Keratinocyte (primary cell): Measurements from ENCODE around the gene NEUROG1. TPM values are rescaled to one million over a fixed set of nuclear protein-coding genes. Genes with fewer than 3 reads are reported as not detected.

Experiments used
- DNase-seq: peaks from one replicate; pipeline ENCODE4 v3.0.0-alpha.2; 2011; ENCODE audit warnings: low read depth, missing footprints, low spot score
- FAIRE-seq: peaks from 2 replicates; lab custom pipeline; 2011; peaks lifted over from hg19 to GRCh38; lab: Jason Lieb, UNC
- H2AFZ ChIP-seq: 2 replicates; pipeline ENCODE4 v1.6.0; 2012; ENCODE audit warnings: low read length, control low read depth, inconsistent platforms; ENCODE audit not compliant: control insufficient read depth
- H3K27ac ChIP-seq: 2 replicates; pipeline ENCODE4 v1.5.1; 2011; ENCODE audit warnings: low read length; ENCODE audit not compliant: control insufficient read depth, insufficient read depth
- H3K27me3 ChIP-seq: 3 replicates; pipeline ENCODE4 v1.6.0; 2011; ENCODE audit warnings: low read length; ENCODE audit not compliant: control insufficient read depth, insufficient read depth; ENCODE audit errors: extremely low read depth
- H3K36me3 ChIP-seq, 2 experiments: 2 replicates in 1 of 2; 3 replicates in 1 of 2; pipeline ENCODE4 v1.5.1; 2011; ENCODE audit warnings: low read length in 2 of 2, mild to moderate bottlenecking in 1 of 2; ENCODE audit not compliant: control insufficient read depth in 2 of 2, insufficient read depth in 2 of 2; ENCODE audit errors: extremely low read depth in 1 of 2
- H3K4me1 ChIP-seq: 3 replicates; pipeline ENCODE4 v1.5.1; 2011; ENCODE audit warnings: low read length; ENCODE audit not compliant: control insufficient read depth, insufficient read depth; ENCODE audit errors: extremely low read depth
- H3K4me2 ChIP-seq: 3 replicates; pipeline ENCODE4 v1.6.0; 2011; ENCODE audit warnings: low read depth, low read length; ENCODE audit not compliant: control insufficient read depth, insufficient read depth; ENCODE audit errors: extremely low read depth
- H3K4me3 ChIP-seq, 3 experiments: fragments of 200-600 bp in 1 of 3; sonication (generic) in 1 of 3; 2 replicates in 2 of 3; 3 replicates in 1 of 3; pipeline ENCODE4 v1.5.1; 2011 to 2016; ENCODE audit warnings: low read length in 3 of 3, mild to moderate bottlenecking in 3 of 3, control low read depth in 2 of 3, inconsistent platforms in 1 of 3, low read depth in 1 of 3, mixed read lengths in 1 of 3, mixed run types in 1 of 3, moderate library complexity in 1 of 3; ENCODE audit not compliant: control insufficient read depth in 2 of 3, insufficient read depth in 2 of 3; ENCODE audit errors: extremely low read depth in 1 of 3
- H3K79me2 ChIP-seq: 2 replicates; pipeline ENCODE4 v1.6.0; 2012; ENCODE audit warnings: low read length; ENCODE audit not compliant: control insufficient read depth, insufficient read depth
- H3K9ac ChIP-seq: 3 replicates; pipeline ENCODE4 v1.6.0; 2011; ENCODE audit warnings: low read length; ENCODE audit not compliant: control insufficient read depth, insufficient read depth; ENCODE audit errors: extremely low read depth
- H3K9me1 ChIP-seq: 3 replicates; pipeline ENCODE4 v1.6.0; 2011; ENCODE audit warnings: low read length; ENCODE audit not compliant: control insufficient read depth, insufficient read depth; ENCODE audit errors: extremely low read depth
- H3K9me3 ChIP-seq: 2 replicates; pipeline ENCODE4 v1.5.1; 2012; ENCODE audit warnings: low read depth, low read length; ENCODE audit not compliant: control insufficient read depth
- H4K20me1 ChIP-seq: 3 replicates; pipeline ENCODE4 v1.6.0; 2011; ENCODE audit warnings: low read length; ENCODE audit not compliant: control insufficient read depth, insufficient read depth; ENCODE audit errors: extremely low read depth
- EZH2 ChIP-seq: IDR thresholded peaks from one replicate; pipeline ENCODE4 v1.6.1; 2012; ENCODE audit warnings: inconsistent platforms, mild to moderate bottlenecking, low read length, moderate library complexity
- dilution Hi-C: fragments of 300-500 bp; cut with MboI; formaldehyde crosslinking; loops from one replicate; pipeline ENCODE4 v1.7.0; 2020; ENCODE audit warnings: low sequenced_read_pairs; ENCODE audit not compliant: extremely low pct_ligation_motif_present
- polyA plus RNA-seq, 5 experiments: library from polyadenylated mRNA; depleted of rRNA in 3 of 5; stranded (reverse) in 3 of 5; stranded (forward) in 1 of 5; unstranded in 1 of 5; fragments of >200 nt; gene quantifications; 1 replicate in 1 of 5; 2 replicates in 3 of 5; 3 replicates in 1 of 5; pipeline versions ENCODE4 v1.2.1 to v1.2.3, GENCODE V29; 2011 to 2012; ENCODE audit warnings: missing spikeins in 2 of 5, low read depth in 1 of 5, low replicate concordance in 1 of 5
- TF ChIP-seq, protein P1 (sequence below), 3 experiments: IDR thresholded peaks in 1 of 3; conservative IDR thresholded peaks in 1 of 3; optimal IDR thresholded peaks in 1 of 3; 2 replicates in 2 of 3; 3 replicates in 1 of 3; pipeline versions ENCODE3 to v1.5.1; 2011; ENCODE audit warnings: low read length in 3 of 3, mild to moderate bottlenecking in 3 of 3, moderate library complexity in 2 of 3, control low read depth in 1 of 3, inconsistent platforms in 1 of 3; ENCODE audit not compliant: insufficient read depth in 2 of 3; ENCODE audit errors: extremely low read depth in 1 of 3

Gene NEUROG1
- polyA plus RNA-seq, 1 donor (not counting 4 experiments of a cell fraction or from before 2014, with no cell fraction given), result not detected

DNA sequence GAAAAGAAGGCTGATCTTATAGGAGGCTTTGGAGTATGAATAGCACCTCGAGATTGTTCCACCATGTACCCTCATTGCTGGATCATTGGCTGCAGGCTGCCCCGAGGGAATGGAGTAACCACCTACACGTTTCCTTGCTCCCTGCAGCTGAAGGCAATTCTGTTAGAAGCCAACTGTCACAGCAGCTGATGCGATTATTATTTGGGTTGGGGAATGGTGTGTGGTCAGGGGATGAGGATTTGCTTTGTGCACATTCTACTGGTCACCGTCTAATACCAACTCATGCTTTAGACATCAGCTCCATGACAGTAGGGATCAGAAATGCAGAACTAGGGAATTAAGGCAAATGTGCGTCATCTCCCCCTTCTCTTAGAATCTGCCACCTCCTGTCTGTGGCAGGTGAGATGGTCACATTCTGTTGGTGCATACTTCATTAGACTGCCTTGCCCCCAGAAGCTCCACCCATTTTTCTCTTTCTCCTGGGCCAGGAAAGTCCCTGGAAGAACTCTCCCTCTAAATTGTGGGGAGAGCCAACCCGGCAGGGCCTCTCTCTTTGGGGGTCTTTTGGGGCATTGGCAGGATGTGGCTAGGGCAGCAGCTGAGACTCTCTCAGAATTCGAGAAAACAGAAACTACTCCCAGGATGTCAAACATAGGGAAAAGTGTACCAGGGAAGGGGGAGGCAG is 32.8 kb downstream of the NEUROG1 start:
- H3K4me3 ChIP-seq, result no peak overlapping the region
- dilution Hi-C loops, result no loop called here
- FAIRE-seq, result no peak

DNA sequence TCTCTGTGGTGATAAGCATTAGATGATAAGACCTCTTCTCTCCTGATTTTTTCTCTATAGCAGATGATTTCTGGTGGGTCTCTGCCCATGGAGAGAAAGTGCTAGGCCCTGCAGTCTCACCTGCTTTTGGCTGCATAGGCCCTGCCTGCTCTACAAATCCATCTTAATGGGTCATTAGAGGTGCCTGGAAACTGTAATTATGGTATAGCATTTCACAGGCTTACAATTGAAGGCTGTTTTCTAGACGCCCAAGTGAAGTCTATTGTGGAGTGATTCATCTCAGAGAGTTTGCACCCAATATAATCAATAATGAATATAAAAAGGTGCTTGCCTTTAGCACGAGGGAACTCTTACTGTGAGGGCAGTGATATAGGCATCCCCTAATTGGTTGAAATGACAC is 33.8 kb downstream of the NEUROG1 start:
- FAIRE-seq, result no peak
- dilution Hi-C loops, result no loop called here
- Histone ChIP-seq H3K27ac (no peak overlapping the region), H3K9ac (no peak overlapping the region), H3K4me1 (peaks cover 30% of the 10 kb centered on the region), H3K9me3 (peaks cover 8% of the 10 kb centered on the region), H3K4me3 (no peak overlapping the region), H4K20me1 (no peaks in the 10 kb centered on the region), H3K9me1 (no peaks in the 10 kb centered on the region), H3K27me3 (no peaks in the 10 kb centered on the region), H3K36me3 (no peaks in the 10 kb centered on the region), H2AFZ (no peak overlapping the region), H3K79me2 (no peaks in the 10 kb centered on the region), H3K4me2 (no peak overlapping the region)
- DNase-seq, result no peak
- TF ChIP-seq EZH2, result no peak
- TF ChIP-seq, protein P1, sequence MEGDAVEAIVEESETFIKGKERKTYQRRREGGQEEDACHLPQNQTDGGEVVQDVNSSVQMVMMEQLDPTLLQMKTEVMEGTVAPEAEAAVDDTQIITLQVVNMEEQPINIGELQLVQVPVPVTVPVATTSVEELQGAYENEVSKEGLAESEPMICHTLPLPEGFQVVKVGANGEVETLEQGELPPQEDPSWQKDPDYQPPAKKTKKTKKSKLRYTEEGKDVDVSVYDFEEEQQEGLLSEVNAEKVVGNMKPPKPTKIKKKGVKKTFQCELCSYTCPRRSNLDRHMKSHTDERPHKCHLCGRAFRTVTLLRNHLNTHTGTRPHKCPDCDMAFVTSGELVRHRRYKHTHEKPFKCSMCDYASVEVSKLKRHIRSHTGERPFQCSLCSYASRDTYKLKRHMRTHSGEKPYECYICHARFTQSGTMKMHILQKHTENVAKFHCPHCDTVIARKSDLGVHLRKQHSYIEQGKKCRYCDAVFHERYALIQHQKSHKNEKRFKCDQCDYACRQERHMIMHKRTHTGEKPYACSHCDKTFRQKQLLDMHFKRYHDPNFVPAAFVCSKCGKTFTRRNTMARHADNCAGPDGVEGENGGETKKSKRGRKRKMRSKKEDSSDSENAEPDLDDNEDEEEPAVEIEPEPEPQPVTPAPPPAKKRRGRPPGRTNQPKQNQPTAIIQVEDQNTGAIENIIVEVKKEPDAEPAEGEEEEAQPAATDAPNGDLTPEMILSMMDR (optimal IDR thresholded peaks at IDR 0.05 in 1 of 3, IDR thresholded peaks at IDR 0.05 in 1 of 3, conservative IDR thresholded peaks at IDR 0.05 in 1 of 3; ENCODE audit: extremely low read depth in 1 of 3, insufficient read depth in 2 of 3, low read length in 3 of 3), result no peak

More for the DNA sequence above, 32.8 kb downstream of the NEUROG1 start:
- Histone ChIP-seq H3K9ac (no peak overlapping the region), H3K4me2 (no peak overlapping the region), H3K9me3 (peaks cover 8% of the 10 kb centered on the region), H3K79me2 (no peaks in the 10 kb centered on the region), H3K27ac (no peak overlapping the region), H3K36me3 (no peaks in the 10 kb centered on the region), H3K4me1 (peaks cover 25% of the 10 kb centered on the region), H3K27me3 (no peaks in the 10 kb centered on the region), H2AFZ (no peak overlapping the region), H3K9me1 (no peaks in the 10 kb centered on the region), H4K20me1 (no peaks in the 10 kb centered on the region)
- DNase-seq, result no peak
- TF ChIP-seq, protein P1 (optimal IDR thresholded peaks at IDR 0.05 in 1 of 3, IDR thresholded peaks at IDR 0.05 in 1 of 3, conservative IDR thresholded peaks at IDR 0.05 in 1 of 3; ENCODE audit: extremely low read depth in 1 of 3, insufficient read depth in 2 of 3, low read length in 3 of 3), result no peak
- no peak for TF ChIP-seq EZH2
